Endothelial cell of umbilical vein (primary cell): Measurements from ENCODE around the gene DNTT. TPM values are rescaled to one million over a fixed set of nuclear protein-coding genes. Genes with fewer than 3 reads are reported as not detected.

Experiments used
- BruUV-seq: library from RNA; stranded (reverse); fragments of 400-500 nt; replicated peaks from 2 replicates; lab custom pipeline; 2021; lab: Mats Ljungman, UMichigan
- CTCF ChIA-PET: fragments of 300-600, 350-600 bp; sonication (Branson Sonifier 250); formaldehyde crosslinking; loops from one replicate; lab custom pipeline; 2021; ENCODE audit warnings: antibody characterized with exemption, inconsistent platforms; lab: Charles Lee
- POLR2A ChIA-PET: fragments of 300-600, 350-600 bp; sonication (Branson Sonifier 250); formaldehyde crosslinking; loops from one replicate; lab custom pipeline; 2021; ENCODE audit warnings: antibody characterized with exemption, inconsistent platforms; lab: Charles Lee
- DNase-seq: peaks from one replicate; pipeline ENCODE4 v3.0.0-alpha.2; 2011; ENCODE audit warnings: low read depth, low spot score
- FAIRE-seq: peaks from 2 replicates; lab custom pipeline; 2011; peaks lifted over from hg19 to GRCh38; lab: Jason Lieb, UNC
- H2AFZ ChIP-seq: 2 replicates; pipeline ENCODE4 v1.6.0; 2012; ENCODE audit warnings: low read depth, low read length, control low read depth, inconsistent platforms
- H3K27ac ChIP-seq: 2 replicates; pipeline ENCODE4 v1.5.1; 2011; ENCODE audit warnings: low read depth, mild to moderate bottlenecking, control low read depth, low read length, moderate library complexity; ENCODE audit not compliant: insufficient read depth
- H3K27me3 ChIP-seq, 2 experiments: 2 replicates each; pipeline versions ENCODE4 v1.6.0 to v1.6.1; 2011; ENCODE audit warnings: low read length in 2 of 2, mixed read lengths in 1 of 2; ENCODE audit not compliant: control insufficient read depth in 2 of 2, insufficient read depth in 2 of 2
- H3K36me3 ChIP-seq, 2 experiments: 2 replicates in 1 of 2; 3 replicates in 1 of 2; pipeline ENCODE4 v1.5.1; 2011; ENCODE audit warnings: low read length in 2 of 2, mild to moderate bottlenecking in 1 of 2, moderate library complexity in 1 of 2; ENCODE audit not compliant: control insufficient read depth in 2 of 2, insufficient read depth in 2 of 2; ENCODE audit errors: extremely low read depth in 1 of 2
- H3K4me1 ChIP-seq: 3 replicates; pipeline ENCODE4 v1.5.1; 2011; ENCODE audit warnings: mild to moderate bottlenecking, low read length; ENCODE audit not compliant: control insufficient read depth, insufficient read depth; ENCODE audit errors: extremely low read depth
- H3K4me2 ChIP-seq: 2 replicates; pipeline ENCODE4 v1.6.1; 2011; ENCODE audit warnings: low read length, control low read depth, mixed read lengths; ENCODE audit not compliant: insufficient read depth
- H3K4me3 ChIP-seq, 3 experiments: fragments of 200-600 bp in 1 of 3; sonication (generic), shearing (Covaris generic) in 1 of 3; replicated peaks in 1 of 3; 2 replicates each; pipeline ENCODE4 v1.5.1; 2011 to 2016; ENCODE audit warnings: control low read depth in 3 of 3, low read length in 3 of 3, mild to moderate bottlenecking in 2 of 3, inconsistent platforms in 1 of 3, low read depth in 1 of 3, moderate library complexity in 1 of 3; ENCODE audit not compliant: insufficient read depth in 1 of 3
- H3K79me2 ChIP-seq: 2 replicates; pipeline ENCODE4 v1.6.0; 2012; ENCODE audit warnings: low read length, inconsistent platforms; ENCODE audit not compliant: control insufficient read depth, insufficient read depth
- H3K9ac ChIP-seq: replicated peaks from 2 replicates; pipeline ENCODE3; 2011; ENCODE audit warnings: low read length, control low read depth; ENCODE audit not compliant: insufficient read depth; ENCODE audit errors: extremely low read depth
- H3K9me1 ChIP-seq: replicated peaks from 3 replicates; pipeline ENCODE4 v1.6.0; 2011; ENCODE audit warnings: mild to moderate bottlenecking, low read length; ENCODE audit not compliant: control insufficient read depth, insufficient read depth; ENCODE audit errors: extremely low read depth
- H3K9me3 ChIP-seq: replicated peaks from 2 replicates; pipeline ENCODE4 v1.5.1; 2012; ENCODE audit warnings: low read length, inconsistent platforms; ENCODE audit not compliant: control insufficient read depth, insufficient read depth
- H4K20me1 ChIP-seq: replicated peaks from 2 replicates; pipeline ENCODE3; 2011; ENCODE audit warnings: mild to moderate bottlenecking, low read length; ENCODE audit not compliant: control insufficient read depth, insufficient read depth; ENCODE audit errors: extremely low read depth
- CTCF ChIP-seq, 2 donors: IDR thresholded peaks; 1 replicate in 1 of 2; 2 replicates in 1 of 2; pipeline ENCODE4 v1.5.1; 2011; ENCODE audit warnings: low read length in 2 of 2, mild to moderate bottlenecking in 2 of 2, moderate library complexity in 2 of 2, control low read depth in 1 of 2, inconsistent platforms in 1 of 2, low read depth in 1 of 2; ENCODE audit not compliant: insufficient read depth in 1 of 2; ENCODE audit errors: extremely low read depth in 1 of 2
- EZH2 ChIP-seq: IDR thresholded peaks from 2 replicates; pipeline ENCODE4 v1.6.1; 2012; ENCODE audit warnings: borderline replicate concordance, low read depth, mild to moderate bottlenecking, moderate library complexity, low read length, inconsistent platforms; ENCODE audit not compliant: severe bottlenecking
- FOS ChIP-seq: IDR thresholded peaks from 2 replicates; pipeline ENCODE4 v1.6.1; 2011; ENCODE audit warnings: mild to moderate bottlenecking, low read length, moderate library complexity, borderline replicate concordance; ENCODE audit not compliant: insufficient read depth
- GATA2 ChIP-seq: IDR thresholded peaks from 2 replicates; pipeline ENCODE4 v1.7.0; 2011; ENCODE audit warnings: low read depth, mild to moderate bottlenecking, moderate library complexity, mixed read lengths, low read length; ENCODE audit not compliant: insufficient read length, insufficient read depth
- JUN ChIP-seq: IDR thresholded peaks from 2 replicates; pipeline ENCODE4 v1.6.1; 2011; ENCODE audit warnings: borderline replicate concordance, low read depth; ENCODE audit not compliant: insufficient read length, insufficient read depth
- MAX ChIP-seq: IDR thresholded peaks from 2 replicates; pipeline ENCODE4 v1.6.1; 2011; ENCODE audit not compliant: insufficient read depth, insufficient read length
- MYC ChIP-seq: IDR thresholded peaks from one replicate; pipeline ENCODE4 v1.6.1; 2011; ENCODE audit warnings: mild to moderate bottlenecking, low read depth, low read length
- POLR2A ChIP-seq: IDR thresholded peaks from 2 replicates; pipeline ENCODE4 v1.6.1; 2012; ENCODE audit warnings: low read depth, mild to moderate bottlenecking, control low read depth, low read length
- POLR2AphosphoS5 ChIP-seq: IDR thresholded peaks from 2 replicates; pipeline ENCODE4 v1.6.1; 2012; ENCODE audit warnings: low read depth, mild to moderate bottlenecking, control low read depth, low read length, moderate library complexity; ENCODE audit not compliant: insufficient read depth
- dilution Hi-C: fragments of 300-500 bp; cut with MboI; formaldehyde crosslinking; loops from one replicate; pipeline ENCODE4 v1.15.0; 2019; ENCODE audit warnings: low sequenced_read_pairs; ENCODE audit not compliant: extremely low pct_ligation_motif_present
- intact Hi-C: fragments of 100-400 bp; cut with micrococcal nuclease; formaldehyde crosslinking; loops from one replicate; pipeline ENCODE4 v1.10.0; 2022
- polyA plus RNA-seq, 4 experiments: library from polyadenylated mRNA; depleted of rRNA in 3 of 4; stranded (reverse) in 3 of 4; unstranded in 1 of 4; fragments of >200 nt; gene quantifications; 2 replicates each; pipeline versions ENCODE4 v1.2.1 to v1.2.3, GENCODE V29; 2011 to 2012; ENCODE audit warnings: missing spikeins in 1 of 4
- total RNA-seq: library from RNA; stranded (reverse); gene quantifications from 2 replicates; pipeline ENCODE4 v1.2.3, GENCODE V29; 2021

Gene DNTT
- total and polyA plus RNA-seq, 2 donors (not counting 3 experiments of a cell fraction or from before 2014, with no cell fraction given), result not detected

GRCh38 chr10:96387161-96387560 lies 82.9 kb downstream of the DNTT start:
- no peak for TF ChIP-seq EZH2
- TF ChIP-seq POLR2A, result no peak
- TF ChIP-seq POLR2AphosphoS5, result no peak
- no peak for TF ChIP-seq CTCF (IDR thresholded peaks at IDR 0.05; ENCODE audit: extremely low read depth in 1 of 2, insufficient read depth in 1 of 2, low read depth in 1 of 2, low read length in 2 of 2)
- TF ChIP-seq JUN, result no peak
- TF ChIP-seq MAX, result no peak
- no peak for TF ChIP-seq MYC
- no peak for TF ChIP-seq GATA2
- no peak for TF ChIP-seq FOS
- Histone ChIP-seq H3K9ac (no peak overlapping the region), H3K4me2 (no peak overlapping the region), H4K20me1 (no peaks in the 10 kb centered on the region), H2AFZ (no peak overlapping the region), H3K36me3 (no peaks in the 10 kb centered on the region), H3K9me3 (no peaks in the 10 kb centered on the region), H3K79me2 (no peaks in the 10 kb centered on the region), H3K27ac (no peak overlapping the region), H3K4me3 (no peak overlapping the region), H3K9me1 (no peaks in the 10 kb centered on the region), H3K4me1 (no peaks in the 10 kb centered on the region), H3K27me3 (no peaks in the 10 kb centered on the region)
- DNase-seq, result no peak
- FAIRE-seq, result no peak
- dilution Hi-C loops (no loop called here), intact Hi-C loops (no loop called here)
- ChIA-PET POLR2A (no interaction called here), CTCF (interaction anchor here (1.3 kb wide), 1 partner anchor 12 kb away, joined by 4 read pairs; no protein-coding TSS in a partner anchor)
- BruUV-seq, result no TSS peak
